Amniotic epithelial cell (primary cell): Measurements from ENCODE around the gene CNBD2.
"Not testable (repeated sequence)": the region's sequence is repeated elsewhere in the genome, so short reads cannot be mapped to it uniquely, and the experiment has no call there.

Source experiments
- DNase-seq: peaks from one replicate; pipeline ENCODE4 v3.0.0-alpha.2; 2010; ENCODE audit warnings: low read depth

Gene CNBD2

DNA sequence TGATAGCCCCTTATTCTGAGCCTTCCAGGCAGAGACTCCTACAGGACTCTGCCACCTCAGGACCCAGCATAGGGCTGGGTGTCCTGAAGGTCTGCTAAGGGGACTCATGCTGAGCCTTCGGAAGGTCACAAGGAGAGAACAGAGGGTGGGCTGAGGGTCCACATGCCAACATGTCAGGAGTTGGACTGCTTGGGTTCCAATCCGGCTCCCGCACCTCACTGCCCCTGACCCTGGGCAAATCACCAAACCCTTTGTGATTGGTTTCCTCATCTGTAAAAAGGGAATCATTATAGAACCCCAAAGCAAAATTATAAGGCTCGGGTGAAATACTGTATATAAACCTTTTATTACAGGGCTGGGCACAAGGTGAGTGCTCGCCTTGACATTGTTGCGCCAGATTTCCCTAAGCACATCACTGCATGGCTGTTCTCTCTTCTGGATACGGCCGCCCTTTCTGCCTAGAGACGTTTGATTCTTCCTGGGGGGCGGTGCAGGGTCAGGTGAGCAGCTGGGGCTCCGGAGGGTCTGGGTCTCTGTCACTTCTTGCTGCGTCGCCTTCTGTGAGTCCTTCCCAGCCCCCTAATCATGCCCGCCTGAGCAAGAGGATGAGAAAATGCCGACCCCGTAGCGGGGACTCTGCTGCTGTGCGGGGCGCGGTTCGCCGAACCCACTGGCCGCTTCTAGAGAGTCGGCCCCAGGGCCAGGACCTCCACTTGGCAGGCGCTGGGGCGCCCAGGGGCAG lies 95.7 kb downstream of the CNBD2 start:
- no peak for DNase-seq

DNA sequence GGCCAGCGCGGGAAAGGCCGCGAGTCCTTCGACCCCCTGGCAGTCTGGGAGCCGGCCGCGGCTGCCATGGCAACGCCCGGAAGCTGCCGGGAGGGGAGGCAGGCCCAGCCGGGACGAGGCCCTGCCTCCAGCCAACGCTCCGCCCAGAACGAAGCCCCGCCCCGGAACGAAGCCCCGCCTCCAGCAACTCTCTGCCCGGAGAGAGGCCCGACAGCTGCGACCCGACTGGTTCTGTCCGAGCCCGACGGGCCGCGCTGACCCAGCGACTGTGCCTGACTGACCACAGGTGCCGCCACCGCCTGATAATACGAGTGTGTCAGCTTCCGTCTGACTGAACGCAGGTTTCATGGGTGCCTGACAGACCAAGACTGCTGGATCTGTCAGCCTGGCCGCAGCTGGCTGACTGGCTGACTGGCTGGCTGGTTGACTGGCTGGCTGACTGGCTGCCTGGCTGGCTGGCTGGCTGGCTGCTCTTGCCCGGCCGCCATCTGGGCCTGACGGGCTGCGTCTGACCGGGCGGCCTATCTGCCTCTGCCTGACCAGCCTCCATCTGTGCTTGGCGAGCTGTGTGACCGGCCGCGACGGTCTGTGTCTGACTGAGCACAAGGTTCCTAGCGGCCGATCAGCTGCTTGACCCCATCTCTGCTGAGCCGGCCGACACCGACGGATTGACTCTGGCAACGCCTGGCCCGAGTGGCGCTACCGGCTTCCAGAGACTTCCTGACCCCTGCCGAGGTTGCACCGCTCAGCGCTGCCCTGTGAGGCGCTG lies 96.5 kb downstream of the CNBD2 start:
- peak; percentile 78 for DNase-seq

DNA sequence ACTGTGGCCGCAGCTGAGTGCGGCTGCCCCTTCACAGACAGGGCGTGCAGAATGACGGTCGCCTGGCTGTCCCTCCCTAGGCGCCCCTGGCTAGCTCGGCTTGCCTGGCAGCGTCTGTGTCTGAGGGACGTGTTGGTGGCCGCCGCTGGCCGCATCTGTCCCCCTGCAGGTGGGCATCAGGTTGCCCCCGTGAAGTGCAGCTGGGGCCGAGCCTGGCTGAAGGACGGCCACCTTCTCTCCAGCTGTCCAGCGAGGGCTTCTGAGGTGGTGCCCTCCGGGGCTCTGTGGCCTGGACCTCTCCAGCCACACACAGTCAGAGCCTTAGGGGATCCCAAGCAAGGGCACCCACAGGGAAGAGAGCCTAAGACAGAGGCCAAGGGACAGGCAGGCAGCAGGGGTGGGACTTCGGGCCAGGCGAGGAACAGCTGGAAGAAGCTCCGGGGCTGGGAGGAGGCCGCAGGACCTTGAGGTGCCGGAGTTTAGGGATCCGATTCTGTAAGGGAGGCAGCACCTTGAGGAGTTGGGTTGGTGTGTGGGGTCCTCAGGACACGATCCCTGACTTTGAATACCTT lies 97.1 kb downstream of the CNBD2 start:
- no peak for DNase-seq

GRCh38 chr20:36066777-36067176 lies 98.4 kb downstream of the CNBD2 start:
- no peak for DNase-seq

- not testable (repeated sequence) for DNase-seq
Observed at GRCh38 chr20:36068526-36068925, 100.1 kb downstream of the CNBD2 start.

GRCh38 chr20:36070451-36070850 lies 102.1 kb downstream of the CNBD2 start:
- DNase-seq: no peak

DNA sequence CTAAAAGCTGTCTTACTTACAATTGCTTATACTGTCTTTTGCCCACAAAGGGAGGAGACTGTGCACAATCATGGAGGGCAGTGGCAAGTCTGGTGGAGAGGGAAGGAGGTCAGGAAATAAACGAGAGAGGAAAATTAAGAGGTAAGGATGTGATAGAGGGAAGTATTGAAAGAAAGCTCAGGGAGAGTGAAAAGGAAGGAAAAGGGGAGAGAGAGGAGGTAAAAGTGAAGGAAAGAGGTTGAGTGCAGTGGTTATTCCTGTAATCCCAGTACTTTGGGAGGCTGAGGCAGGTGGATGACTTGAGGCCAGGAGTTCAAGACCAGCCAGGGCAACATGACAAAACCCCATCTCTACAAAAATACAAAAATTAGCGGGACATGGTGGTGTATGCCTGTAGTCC lies 103.5 kb downstream of the CNBD2 start:
- DNase-seq: no peak

- no peak for DNase-seq
Observed at GRCh38 chr20:36074983-36075382, 106.6 kb downstream of the CNBD2 start.

GRCh38 chr20:36077762-36078161 lies 109.4 kb downstream of the CNBD2 start:
- not testable (repeated sequence) for DNase-seq

GRCh38 chr20:36079486-36079885 lies 111.1 kb downstream of the CNBD2 start:
- DNase-seq: no peak

- not testable (repeated sequence) for DNase-seq
Observed at GRCh38 chr20:36079984-36080383, 111.6 kb downstream of the CNBD2 start.
